Stimulated activated CD4-positive, alpha-beta T cell treated with anti-CD3 and anti-CD28 coated beads, Interleukin-1b, Interleukin-23, amount 100 ng/mL, for 48 hours (primary cell): ENCODE results near the gene LRIG2.

ENCODE experiments used
- DNase-seq: peaks from one replicate; pipeline ENCODE4 v3.0.0-alpha.2; 2020

The LRIG2 gene

GRCh38 chr1:113170519-113170918 lies 97.5 kb downstream of the LRIG2 start:
- DNase-seq: no peak

DNA sequence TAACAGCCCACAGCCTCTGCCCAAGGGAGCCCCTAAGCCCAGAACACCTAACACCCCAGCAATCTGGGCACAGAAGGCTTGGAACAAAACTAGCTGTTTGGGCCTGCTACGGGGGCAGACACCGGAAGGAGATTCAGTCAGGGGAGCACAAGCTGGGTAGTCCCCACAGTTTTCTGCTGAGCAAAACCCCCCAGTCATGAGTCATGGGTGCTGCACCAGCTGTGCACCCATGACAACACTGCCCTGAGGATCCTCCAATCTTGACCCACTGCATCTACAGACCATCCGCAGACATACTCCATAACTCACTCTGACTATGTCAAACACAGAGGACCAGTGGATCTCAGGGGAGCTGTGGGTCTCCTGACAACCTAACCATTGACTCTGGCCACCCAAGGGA lies 105.1 kb downstream of the LRIG2 start:
- no peak for DNase-seq

DNA sequence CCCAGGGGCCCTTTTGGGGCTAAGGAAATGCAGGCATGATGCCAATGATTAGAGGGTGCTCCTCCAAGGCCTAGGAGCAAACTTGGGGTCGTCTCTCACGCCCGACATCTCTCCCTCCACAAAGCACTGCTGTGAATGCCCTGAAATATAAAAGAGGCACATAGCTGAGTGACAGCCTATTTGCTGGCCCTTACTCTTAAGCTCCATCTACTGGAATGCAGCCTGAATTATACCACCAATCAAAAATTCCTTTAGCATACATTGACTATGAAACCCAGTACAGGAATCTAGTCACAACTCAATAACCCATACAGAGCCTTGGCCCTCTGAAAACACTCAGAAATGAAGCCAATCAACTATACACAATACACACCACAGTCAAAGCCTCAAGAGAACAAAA lies 105.5 kb downstream of the LRIG2 start:
- DNase-seq: no peak
